Measurements from ENCODE around the gene POLR1E.
"Not testable (repeated sequence)": the region's sequence is repeated elsewhere in the genome, so short reads cannot be mapped to it uniquely, and the experiment has no call there.

The POLR1E gene

DNA sequence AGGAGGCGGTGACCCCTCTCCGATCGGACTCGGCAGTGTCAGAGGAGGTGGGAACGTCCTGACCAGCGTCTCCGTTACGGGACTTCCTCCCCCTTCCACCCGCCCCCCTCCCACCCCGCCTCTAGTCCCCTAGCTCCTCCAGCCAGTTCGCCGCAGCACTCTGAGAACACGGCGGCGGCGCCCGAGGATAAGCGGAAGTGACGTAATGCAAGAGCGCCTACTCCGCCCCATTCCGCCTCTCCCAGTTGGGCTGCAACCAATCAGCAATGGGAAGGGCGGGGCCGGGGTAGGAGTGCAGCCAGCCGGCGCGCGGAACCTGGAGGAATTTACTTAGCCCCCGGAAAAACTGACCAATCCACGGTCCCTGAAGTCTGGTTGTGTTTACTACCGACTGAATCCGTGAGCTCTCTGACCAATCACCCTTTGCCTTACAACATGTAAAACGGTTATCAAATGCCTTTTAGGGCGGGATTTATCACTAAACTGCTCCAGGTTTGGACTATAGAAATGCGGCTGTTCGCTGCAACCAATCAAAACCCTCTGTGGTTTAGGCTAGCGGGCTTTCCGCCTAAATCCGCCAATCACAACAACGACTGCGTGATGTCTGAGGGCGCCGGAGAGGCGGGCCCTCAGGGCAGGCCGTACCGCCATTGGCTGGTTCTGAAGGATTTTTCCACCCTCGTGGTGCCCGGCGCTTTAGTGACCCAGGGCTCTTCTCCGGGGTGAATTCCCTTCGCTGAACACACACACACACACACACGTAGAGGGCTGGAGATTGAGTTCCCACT lies 20.3 kb upstream of the POLR1E start, which contains the start of gene ZBTB5:
TSS of gene ZBTB5 (minus strand) at position 202 of the 788 bp plus-strand sequence. CDS start 22,899 bp downstream, outside the sequence.
- peak; percentile 97 for DNase-seq (ENCODE audit: low read depth)

DNA sequence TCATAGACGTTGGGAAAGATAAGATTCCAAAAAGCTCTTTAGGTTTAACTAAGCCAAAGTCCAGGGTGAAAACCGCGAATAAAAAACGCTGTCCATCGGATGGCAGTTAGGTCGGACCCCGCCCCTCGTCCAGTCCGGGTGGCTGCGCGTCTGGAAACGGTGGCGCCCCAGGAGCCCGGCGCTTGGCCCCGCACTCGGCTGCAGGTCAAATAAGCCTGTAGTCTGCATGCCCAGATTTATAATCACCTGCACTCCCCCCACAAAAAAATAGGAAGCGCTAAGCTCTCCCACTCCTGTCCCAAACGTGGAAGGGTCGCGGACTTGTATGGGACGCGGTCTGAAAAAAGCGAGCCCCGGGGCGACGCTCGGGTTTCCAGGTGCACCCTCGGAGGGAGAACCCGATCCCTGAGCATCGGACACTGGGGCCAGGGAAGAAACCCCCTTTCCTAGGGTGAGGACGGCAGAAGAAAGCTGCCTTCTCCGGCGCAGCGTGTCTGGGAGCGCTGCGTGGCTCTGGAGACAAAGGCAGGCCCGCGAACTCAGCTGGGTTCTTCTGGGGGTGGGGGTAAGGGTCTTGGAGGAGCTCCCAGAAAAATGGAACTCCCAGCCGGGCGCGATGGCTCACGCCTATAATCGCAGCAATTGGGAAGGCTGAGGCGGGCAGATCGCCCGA lies 19.6 kb upstream of the POLR1E start:
- no peak for DNase-seq (ENCODE audit: low read depth)

DNA sequence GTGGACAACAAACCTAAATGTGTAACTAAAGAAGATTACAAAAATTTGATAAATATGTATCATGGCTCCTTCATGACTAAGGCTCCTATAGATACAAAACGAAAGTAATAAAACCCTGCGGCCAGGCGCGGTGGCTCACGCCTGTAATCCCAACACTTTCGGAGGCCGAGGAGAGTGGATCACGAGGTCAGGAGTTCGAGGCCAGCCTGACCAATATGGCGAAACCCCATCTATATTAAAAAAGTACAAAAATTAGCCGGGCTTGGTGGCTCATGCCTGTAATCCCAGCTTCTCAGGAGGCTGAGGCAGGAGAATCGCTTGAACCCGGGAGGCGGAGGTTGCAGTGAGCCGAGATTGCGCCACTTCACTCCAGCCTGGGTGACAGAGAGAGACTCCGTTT lies 18.2 kb upstream of the POLR1E start:
- DNase-seq (ENCODE audit: low read depth): not testable (repeated sequence)

DNA sequence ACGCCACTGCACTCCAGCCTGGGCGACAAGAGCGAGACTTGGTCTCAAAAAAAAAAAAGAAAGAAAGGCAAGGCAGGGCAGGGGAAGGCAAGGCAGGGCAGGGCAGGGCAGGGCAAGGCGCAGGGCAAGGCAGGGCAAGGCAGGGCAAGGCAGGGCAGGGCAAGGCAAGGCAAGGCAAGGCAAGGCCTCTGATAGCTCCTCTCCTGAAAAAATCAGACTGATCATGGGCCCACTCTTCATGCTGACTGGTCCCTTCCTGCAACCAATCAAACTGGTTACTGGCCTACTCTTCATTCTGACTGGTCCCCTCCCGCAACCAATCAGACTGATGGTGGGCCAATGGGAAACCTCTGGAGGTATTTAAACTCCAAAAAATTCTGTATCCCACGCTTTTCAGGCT lies 17.1 kb upstream of the POLR1E start:
- no peak for DNase-seq (ENCODE audit: low read depth)

DNA sequence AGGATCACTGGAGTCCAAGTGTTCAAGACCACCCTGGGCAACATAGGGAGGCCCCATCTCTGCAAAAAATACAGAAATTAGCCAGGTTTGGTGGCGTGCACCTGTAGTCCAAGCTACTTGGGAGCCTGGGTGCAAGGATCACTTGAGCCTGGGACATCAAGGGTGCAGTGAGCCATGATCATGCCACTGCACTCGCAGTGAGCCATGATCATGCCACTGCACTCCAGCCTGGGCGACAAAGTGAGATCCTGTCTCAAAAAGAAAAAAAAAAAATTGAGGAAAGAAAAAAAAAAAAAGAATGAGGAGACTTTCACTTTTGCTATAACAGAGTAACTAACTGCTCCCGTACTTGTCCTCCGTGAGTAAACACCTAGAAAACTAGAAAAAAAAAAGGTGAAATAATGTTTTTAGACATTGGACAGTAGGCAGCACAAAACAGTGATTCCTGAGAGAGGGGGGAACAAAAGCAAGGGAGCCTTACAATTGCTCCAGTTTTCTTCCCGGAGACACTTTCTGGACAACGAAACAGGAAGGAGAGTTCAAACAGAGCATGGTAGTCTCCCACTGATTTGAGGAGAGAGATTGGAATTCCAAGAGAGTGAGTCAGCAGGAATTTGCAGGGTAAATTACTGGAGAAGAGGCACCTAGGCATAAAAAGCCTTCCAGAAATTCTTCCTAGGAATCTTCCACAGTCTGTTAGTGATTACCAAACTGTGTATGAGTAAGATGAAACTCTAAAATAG lies 13.6 kb upstream of the POLR1E start:
- no peak for DNase-seq (ENCODE audit: low read depth)

DNA sequence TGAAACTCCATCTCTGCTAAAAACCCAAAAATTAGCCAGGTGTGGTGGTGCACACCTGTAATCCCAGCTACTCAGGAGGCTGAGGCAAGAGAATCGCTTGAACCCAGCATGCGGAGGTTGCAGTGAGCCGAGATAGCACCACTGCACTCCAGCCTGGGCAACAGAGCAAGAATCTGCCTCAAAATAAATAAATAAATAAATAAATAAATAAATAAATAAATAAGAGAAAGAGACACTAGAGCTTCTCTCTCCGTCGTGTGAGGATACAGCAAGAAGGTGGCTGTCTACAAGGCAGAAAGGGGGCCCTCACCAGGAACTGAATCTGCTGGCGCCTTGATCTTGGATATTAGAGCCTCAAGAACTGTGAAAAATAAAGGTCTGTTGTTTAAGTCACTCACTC lies 11.8 kb upstream of the POLR1E start:
- DNase-seq (ENCODE audit: low read depth): not testable (repeated sequence)

DNA sequence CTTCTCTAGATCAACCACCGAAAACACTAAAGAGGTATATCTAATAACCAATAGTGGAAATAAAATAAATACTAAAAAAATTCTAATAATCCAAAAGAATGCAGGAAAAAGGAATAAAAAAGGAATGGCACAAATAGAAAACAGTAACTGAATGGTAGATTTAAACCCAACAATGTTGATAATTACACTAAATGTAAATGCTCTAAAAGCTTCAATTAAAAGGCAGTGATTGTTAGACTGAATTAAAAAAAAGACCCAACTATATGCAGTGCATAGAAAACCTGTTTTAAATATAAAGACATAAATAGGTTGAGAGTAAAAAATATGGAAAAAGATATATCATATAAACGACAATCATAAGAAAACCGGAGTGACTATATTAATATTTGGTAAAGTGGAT lies 11.3 kb upstream of the POLR1E start:
- DNase-seq (ENCODE audit: low read depth): no peak

DNA sequence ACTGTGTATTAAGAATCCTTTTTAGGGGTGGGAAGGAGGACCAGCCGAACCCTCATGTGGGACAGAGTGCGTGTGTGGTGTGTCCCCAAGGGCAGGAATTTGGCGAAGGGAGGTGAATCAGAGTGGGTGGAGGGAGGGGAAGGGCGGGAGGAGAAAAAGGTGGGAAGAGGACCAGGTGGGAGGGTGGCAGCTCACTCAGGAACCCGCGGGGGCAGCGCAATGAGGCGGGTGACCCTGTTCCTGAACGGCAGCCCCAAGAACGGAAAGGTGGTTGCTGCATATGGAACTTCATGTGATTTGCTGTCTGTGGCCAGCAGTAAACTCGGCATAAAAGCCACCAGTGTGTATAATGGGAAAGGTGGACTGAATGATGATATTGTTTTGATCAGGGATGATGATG lies 8.8 kb upstream of the POLR1E start:
- no peak for DNase-seq (ENCODE audit: low read depth)

DNA sequence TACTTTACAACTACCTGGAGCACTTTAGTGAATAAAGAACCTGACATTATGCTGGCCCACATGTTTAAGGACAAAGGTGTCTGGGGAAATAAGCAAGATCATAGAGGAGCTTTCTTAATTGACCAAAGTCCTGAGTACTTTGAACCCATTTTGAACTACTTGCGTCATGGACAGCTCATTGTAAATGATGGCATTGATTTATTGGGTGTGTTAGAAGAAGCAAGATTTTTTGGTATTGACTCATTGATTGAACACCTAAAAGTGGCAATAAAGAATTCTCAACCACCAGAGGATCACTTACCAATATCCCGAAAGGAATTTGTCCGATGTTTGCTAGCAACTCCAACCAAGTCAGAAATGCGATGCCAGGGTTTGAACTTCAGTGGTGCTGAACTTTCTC lies 8.3 kb upstream of the POLR1E start:
- not testable (repeated sequence) for DNase-seq (ENCODE audit: low read depth)

DNA sequence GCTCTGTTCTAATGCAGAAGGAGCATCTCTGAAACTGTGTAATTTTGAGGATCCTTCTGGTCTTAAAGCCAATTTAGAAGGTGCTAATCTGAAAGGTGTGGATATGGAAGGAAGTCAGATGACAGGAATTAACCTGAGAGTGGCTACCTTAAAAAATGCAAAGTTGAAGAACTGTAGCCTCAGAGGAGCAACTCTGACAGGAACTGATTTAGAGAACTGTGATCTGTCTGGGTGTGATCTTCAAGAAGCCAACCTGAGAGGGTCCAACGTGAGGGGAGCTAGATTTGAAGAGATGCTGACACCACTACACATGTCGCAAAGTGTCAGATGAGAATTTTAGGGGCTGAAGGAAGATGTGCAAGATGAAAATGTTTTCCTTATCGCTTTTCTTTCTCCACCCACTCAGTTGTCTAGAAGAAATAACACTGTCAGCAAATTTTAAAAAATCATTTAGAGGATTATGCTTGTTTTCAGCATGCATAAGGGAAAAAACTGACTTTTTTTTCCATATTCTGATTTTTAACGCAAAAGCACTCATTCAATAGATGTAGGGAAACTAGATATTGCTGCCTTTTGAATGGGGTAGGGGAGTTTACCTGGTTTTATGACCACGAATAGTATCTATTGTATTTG lies 7.6 kb upstream of the POLR1E start:
- not testable (repeated sequence) for DNase-seq (ENCODE audit: low read depth)

DNA sequence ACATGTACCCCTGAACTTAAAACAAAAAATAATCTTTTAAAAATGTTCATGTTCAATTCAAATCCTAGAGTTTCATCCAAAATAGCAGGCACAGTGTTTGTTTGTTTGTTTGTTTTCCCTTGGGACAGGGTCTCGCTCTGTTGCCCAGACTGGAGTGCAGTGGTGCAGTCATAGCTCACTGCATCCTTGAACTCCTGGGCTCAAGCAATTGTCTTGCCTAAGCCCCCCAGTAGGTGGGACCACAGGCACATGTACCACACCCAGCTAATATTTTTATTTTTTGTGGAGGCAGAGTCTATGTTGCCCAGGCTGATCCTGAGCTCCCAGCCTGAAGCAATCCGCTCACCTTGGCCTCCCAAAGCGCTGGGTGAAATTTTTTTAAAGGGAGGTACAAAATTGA lies 5.0 kb upstream of the POLR1E start:
- no peak for DNase-seq (ENCODE audit: low read depth)

DNA sequence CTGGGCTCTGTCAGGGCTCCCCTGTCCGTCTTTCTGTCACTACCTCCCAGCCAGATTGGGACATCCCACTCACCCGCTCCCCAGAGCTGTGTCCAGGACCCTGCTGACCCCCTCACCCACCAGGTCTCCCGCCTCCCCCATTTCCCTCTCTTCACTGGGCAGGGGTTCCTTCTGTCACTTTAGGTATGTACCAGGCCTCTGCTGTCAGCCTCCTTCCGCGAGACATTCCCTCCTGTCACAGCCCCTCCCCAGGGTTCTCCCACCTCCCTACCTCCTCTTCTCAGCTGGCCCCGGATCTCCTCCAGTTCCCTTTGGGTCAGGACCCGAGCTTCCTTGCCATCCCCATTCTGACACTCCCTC lies 488 bp downstream of the POLR1E start:
- no peak for DNase-seq (ENCODE audit: low read depth)

DNA sequence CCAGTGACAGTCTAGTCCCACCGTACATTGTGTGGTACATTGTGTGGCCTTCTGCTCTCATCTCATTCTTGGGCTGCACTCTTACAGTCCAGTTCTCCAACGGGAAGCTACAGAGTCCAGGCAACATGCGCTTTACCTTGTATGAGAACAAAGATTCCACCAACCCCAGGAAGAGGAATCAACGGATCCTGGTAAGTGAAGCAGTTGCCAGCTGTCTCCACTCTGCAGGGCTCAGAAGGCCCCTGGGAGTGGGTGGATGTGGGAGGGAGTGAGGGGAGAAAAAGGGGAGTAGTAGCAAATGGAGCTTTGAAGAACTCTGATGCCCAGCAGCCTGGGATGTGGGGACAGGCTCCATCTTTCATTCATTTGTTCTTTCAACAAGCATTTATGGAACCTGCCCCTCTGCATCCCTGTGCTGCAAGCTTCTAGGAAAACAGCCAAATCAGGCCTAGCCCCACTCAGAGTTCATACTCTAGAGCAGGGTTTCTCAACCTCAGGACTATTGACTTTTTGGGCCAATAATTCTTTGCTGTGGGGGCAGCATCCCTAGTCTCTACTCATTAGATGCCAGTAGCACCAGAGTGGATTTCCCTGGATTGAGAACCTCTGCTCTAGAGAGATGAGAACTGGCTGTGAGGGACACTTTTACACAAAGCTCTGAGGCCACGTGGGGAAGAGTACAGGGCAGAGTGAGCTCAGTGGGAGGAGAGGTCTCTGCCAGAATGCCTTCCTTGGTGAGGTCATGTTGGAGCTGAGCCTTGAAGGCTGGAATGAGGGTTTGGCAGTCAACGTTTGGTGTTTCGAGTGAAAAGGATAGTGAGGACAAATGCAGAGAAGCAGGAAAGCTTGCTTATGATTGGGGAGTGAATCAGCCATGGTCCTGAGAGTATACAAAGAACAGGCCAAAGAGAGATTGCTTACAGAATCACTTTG lies 1.1 kb downstream of the POLR1E start:
- DNase-seq (ENCODE audit: low read depth): no peak

DNA sequence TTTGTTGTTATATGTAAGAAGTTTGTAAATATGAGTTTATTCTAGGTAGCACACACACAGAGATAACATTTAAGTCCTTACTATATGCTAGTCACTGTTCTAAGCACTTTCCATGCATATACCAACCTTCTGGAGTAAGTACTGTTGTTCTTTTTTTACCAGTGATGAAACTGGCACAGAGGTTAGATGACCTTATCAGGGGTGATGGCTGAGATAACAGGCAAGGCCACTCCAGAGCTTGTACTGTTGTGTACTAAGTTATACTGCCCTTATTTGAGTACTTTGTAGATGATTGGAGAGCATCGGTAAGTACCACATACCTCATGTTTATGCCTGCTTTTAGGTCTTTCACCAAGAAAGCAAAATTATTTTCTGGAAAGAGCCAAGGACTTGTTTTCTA lies 6.2 kb downstream of the POLR1E start:
- DNase-seq (ENCODE audit: low read depth): no peak

DNA sequence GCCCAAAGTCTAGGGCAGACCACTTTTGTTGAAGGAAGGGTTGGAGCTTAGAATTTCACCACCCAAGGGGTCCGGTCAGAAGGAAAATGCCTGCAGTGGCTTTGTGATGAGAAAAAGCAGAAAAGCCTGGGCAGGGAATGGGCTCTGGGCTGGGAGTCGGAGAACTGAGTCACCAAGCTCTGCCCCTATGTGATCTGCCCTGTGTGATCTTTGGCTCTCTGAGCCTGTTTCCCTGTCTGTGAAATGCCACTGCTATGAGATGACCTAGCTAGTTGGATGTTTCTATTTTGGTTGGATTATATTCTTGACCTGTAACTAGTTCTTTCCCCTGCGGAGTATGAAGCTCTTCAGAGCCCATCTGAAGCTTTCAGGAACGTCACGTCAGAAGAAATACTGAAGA lies 9.8 kb downstream of the POLR1E start:
- DNase-seq (ENCODE audit: low read depth): no peak

DNA sequence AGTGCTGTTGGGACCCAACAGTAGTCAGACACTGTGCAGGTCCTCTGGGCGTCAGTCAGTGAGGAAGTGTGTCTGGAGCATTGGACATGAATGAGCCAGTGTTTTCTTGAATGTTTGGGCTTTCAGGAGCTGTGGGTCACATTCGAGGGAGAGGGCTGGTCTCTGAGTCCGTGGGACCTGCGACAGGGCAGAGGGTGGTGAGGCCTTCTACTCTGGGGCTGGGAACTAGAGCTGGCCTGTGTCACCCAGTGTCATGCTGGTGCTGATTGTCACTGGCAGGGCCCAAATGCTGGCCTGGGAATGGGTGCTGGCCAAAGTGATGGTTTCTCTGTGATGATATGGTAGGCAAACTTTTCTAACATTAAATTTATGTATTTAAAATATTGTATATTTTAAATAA lies 10.3 kb downstream of the POLR1E start:
- DNase-seq (ENCODE audit: low read depth): no peak

DNA sequence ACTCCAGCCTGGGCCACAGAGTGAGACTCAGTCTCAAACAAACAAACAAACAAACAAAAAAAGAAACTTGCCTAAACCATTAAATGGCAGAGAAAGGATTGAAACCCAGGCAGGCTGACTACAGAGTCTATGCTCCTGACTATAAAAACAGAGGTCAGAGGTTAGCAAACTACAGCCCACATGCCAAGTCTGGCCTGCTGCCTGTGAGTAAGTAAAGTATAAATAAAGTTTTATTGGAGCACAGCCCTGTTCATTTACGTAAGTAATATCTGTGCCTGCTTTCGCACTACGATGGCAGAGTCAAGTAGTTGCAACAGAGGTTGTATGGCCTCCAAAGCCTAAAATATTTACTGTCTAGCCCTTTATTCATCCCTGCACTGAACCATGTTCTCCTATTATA lies 11.6 kb downstream of the POLR1E start:
- no peak for DNase-seq (ENCODE audit: low read depth)

DNA sequence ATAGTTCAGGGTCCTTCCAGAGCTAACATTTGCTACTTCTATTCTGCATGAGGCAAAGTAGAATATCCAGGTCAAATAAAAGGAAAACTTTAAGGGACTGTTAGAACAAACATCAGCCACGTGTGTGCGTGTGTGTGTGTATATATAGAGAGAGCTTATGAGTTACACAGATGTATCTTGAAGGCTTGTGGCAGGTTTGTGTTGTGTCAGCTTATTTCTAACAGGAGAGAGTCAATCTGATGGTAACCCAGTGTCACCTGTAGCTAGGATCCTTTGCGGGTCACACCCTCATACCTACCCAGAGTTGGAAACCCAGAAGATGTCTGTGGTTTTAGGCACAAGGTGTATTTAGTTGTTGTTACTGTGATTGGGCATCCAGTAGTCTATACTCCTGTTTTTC lies 12.7 kb downstream of the POLR1E start:
- no peak for DNase-seq (ENCODE audit: low read depth)

DNA sequence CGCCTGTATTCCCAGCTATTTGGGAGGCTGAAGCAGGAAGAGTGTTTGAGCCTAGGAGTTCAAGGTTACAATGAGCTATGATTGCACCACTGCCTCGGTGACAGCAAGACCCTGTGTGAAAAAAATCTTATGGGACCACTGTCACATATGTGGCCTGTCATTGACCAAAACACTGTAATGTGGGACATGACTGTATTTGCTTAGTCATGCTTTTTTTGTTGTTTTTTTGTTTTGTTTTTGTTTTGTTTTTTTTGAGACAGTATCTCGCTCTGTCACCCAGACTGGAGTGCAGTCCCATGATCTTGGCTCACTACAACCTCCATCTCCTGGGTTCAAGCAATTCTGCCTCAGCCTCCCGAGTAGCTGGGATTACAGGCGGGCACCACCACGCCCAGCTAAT lies 13.5 kb downstream of the POLR1E start:
- no peak for DNase-seq (ENCODE audit: low read depth)

DNA sequence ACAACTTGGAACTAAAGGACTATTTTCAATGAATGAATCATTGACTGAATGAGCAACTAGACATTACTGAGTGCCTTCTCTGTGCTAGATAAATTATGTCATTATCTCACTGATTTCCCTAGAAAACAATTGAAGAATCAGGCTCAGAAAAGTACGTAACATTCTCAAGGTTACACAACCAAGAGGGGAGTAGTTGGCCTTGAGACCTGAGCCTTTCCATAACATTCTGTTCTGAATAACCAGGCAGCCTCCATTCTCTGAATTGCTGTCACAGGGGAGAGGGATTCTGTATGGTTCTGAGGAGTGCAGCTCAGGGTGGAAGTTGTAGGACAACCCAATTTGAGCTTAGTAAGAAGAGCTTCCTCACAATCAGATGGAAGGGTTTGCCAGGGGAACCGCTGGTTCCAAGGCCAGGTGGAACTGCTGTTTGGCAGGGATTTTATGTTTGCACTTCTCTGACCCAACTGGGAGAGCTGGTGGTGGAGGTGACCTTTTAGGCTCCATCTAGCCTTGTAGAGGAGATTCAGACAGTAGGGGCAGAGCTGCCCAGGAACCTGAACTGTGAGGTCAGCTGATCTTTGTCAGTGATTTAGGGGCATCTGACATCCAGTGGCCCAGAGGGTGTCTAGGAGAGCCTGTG lies 16.3 kb downstream of the POLR1E start:
- DNase-seq (ENCODE audit: low read depth): no peak

DNA sequence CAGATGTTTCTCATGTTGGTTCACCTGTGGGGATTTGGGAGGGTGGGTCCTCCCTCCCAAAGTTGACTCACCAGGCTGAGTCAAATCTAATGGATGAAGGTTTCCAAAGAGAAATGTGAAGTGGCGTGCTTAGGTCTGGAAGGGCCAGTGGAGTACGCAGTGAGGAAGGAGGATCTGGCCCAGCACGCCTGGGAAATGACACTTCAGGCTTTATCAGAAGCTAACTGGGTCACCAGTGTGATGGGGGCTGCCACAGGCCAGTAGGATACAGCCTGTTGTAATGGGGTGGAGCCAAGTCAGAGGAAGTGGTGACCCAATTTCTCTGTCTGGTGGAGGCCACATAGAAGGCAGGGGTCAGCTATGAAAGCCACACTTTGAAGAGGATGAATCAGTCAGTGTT lies 18.0 kb downstream of the POLR1E start:
- DNase-seq (ENCODE audit: low read depth): no peak
